Panc1 (cell line): ENCODE results near the gene MGA. TPM values are rescaled to one million over a fixed set of nuclear protein-coding genes. Genes with fewer than 3 reads are reported as not detected.
A peak's percentile ranks its signal among the peaks of the same experiment; 100 is the strongest.

ENCODE experiments used
- ATAC-seq: fragments of 200-7000 bp; cut with Tn5 transposase; 2 replicates; pipeline ENCODE4 v1.9.1; 2020; ENCODE audit warnings: mild to moderate bottlenecking, moderate library complexity
- BruUV-seq: library from RNA; stranded (reverse); fragments of 400-500 nt; replicated peaks from 2 replicates; lab custom pipeline; 2021; lab: Mats Ljungman, UMichigan
- CTCF ChIA-PET: fragments of 300-600 bp; sonication (Branson Sonifier 250); formaldehyde crosslinking; loops from one replicate; lab custom pipeline; 2022; ENCODE audit warnings: antibody characterized with exemption; lab: Charles Lee
- POLR2A ChIA-PET: fragments of 300-600 bp; sonication (Branson Sonifier 250); formaldehyde crosslinking; loops from one replicate; lab custom pipeline; 2022; ENCODE audit warnings: antibody characterized with exemption; lab: Charles Lee
- DNase-seq: peaks from one replicate; pipeline ENCODE4 v3.0.0-alpha.2; 2010; ENCODE audit warnings: low read depth, low spot score
- H3K27ac ChIP-seq: 2 replicates; pipeline ENCODE4 v1.5.1; 2011; ENCODE audit warnings: mild to moderate bottlenecking, low read length, inconsistent platforms
- H3K27me3 ChIP-seq: fragments of 200-500 bp; sonication (Bioruptor generic); 2 replicates; pipeline ENCODE4 v1.6.0; 2014; ENCODE audit warnings: low read length, inconsistent platforms; ENCODE audit not compliant: control insufficient read depth, insufficient read depth
- H3K36me3 ChIP-seq: fragments of 200-500 bp; sonication (Bioruptor generic); 2 replicates; pipeline ENCODE4 v1.5.1; 2014; ENCODE audit warnings: inconsistent platforms, mild to moderate bottlenecking, low read length, moderate library complexity; ENCODE audit not compliant: control insufficient read depth, insufficient read depth
- H3K4me1 ChIP-seq: 2 replicates; pipeline ENCODE4 v1.5.1; 2011; ENCODE audit warnings: inconsistent platforms, mild to moderate bottlenecking, low read length, moderate library complexity; ENCODE audit not compliant: control insufficient read depth, insufficient read depth
- H3K4me3 ChIP-seq, 2 experiments: 2 replicates each; pipeline ENCODE4 v1.5.1; 2011 to 2012; ENCODE audit warnings: low read depth in 2 of 2, low read length in 2 of 2, mild to moderate bottlenecking in 2 of 2, inconsistent platforms in 1 of 2, moderate library complexity in 1 of 2
- H3K9me3 ChIP-seq: fragments of 200-500 bp; sonication (Bioruptor generic); 2 replicates; pipeline ENCODE4 v1.5.1; 2014; ENCODE audit warnings: low read depth, mild to moderate bottlenecking, inconsistent platforms, low read length, moderate library complexity; ENCODE audit not compliant: control insufficient read depth, insufficient read depth
- CTCF ChIP-seq: fragments of 450-650 bp; IDR thresholded peaks from 2 replicates; pipeline ENCODE4 v1.5.1; 2017; ENCODE audit warnings: mild to moderate bottlenecking
- POLR2AphosphoS5 ChIP-seq: IDR thresholded peaks from 2 replicates; pipeline ENCODE4 v1.6.1; 2012; ENCODE audit warnings: mild to moderate bottlenecking, low read depth, low read length, moderate library complexity
- REST ChIP-seq, 2 experiments: IDR thresholded peaks; 2 replicates each; pipeline ENCODE4 v1.6.1; 2011 to 2012; ENCODE audit warnings: low read depth in 2 of 2, control low read depth in 1 of 2, low read length in 1 of 2, mild to moderate bottlenecking in 1 of 2, moderate library complexity in 1 of 2; ENCODE audit not compliant: insufficient read depth in 1 of 2
- SIN3A ChIP-seq: IDR thresholded peaks from 2 replicates; pipeline ENCODE4 v1.6.1; 2012; ENCODE audit warnings: low read depth, mild to moderate bottlenecking, low read length, moderate library complexity, borderline replicate concordance; ENCODE audit not compliant: insufficient read depth
- TCF7L2 ChIP-seq: IDR thresholded peaks from 2 replicates; pipeline ENCODE4 v1.6.1; 2011; ENCODE audit warnings: mild to moderate bottlenecking, low read depth, low read length, inconsistent platforms
- in situ Hi-C: cut with HindIII; loops from 2 replicates; pipeline ENCODE4 v1.10.0; 2016; ENCODE audit warnings: low sequenced_read_pairs, low pct_unique_long_range_greater_than_20kb
- intact Hi-C: fragments of 100-400 bp; cut with micrococcal nuclease; formaldehyde crosslinking; loops from one replicate; pipeline ENCODE4 v1.10.0; 2022; ENCODE audit not compliant: unreplicated experiment
- total RNA-seq: library from RNA; stranded (reverse); gene quantifications from one replicate; pipeline ENCODE4 v1.2.1, GENCODE V29; 2021; ENCODE audit not compliant: unreplicated experiment

MGA gene
- total RNA-seq, 1 experiment from 2014 or later, result 43.6 TPM

DNA sequence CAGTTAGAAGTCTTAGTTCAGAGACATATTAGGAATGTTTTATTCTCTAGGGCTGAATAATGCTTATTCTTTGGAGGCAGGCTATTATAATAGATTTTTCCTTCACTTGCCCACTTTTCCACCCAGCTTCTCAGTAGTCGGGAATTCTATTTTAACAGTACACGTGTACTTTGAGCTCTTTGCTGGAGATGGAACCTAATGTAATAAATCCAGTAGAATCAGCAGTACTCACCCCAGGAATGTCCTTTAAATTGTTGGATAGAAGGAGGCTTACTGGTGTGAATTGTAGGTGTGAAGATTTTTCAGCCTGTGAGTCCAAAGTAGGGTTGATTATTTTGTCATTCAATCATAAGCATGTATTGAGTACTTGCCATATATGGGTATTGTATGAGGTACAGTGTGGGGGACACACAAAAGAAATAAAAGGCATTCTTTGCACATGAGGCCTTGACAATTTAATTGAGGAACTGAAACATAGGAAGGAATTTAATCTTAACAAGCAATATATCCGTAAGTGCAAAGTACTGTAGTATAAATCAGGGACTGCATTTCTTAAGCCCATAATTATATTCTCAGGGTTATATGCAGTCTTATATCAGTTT is 29.5 kb upstream of the MGA start:
- Histone ChIP-seq H3K9me3 (no peaks in the 10 kb centered on the region), H3K27me3 (no peaks in the 10 kb centered on the region), H3K27ac (no peak overlapping the region), H3K4me1 (peaks cover 35% of the 10 kb centered on the region), H3K36me3 (no peaks in the 10 kb centered on the region), H3K4me3 (no peak overlapping the region)
- POLR2A ChIA-PET, result interaction anchor here (0.6 kb wide), 2 partner anchors 17 to 173 kb away, joined by 3 to 14 read pairs; no protein-coding TSS in a partner anchor
- TSS peak; percentile 14 for BruUV-seq
- DNase-seq, result no peak
- TF ChIP-seq SIN3A (no peak), TCF7L2 (no peak), REST (IDR thresholded peaks at IDR 0.05; ENCODE audit: insufficient read depth in 1 of 2, low read depth in 2 of 2, low read length in 1 of 2) (no peak), CTCF (no peak), POLR2AphosphoS5 (no peak)
- CTCF ChIA-PET, result no interaction called here
- intact Hi-C loops (no loop called here), in situ Hi-C loops (no loop called here)
- ATAC-seq, result no peak

GRCh38 chr15:41631880-41632470 is 28.2 kb upstream of the MGA start:
- no peak for ATAC-seq
- Histone ChIP-seq H3K36me3 (no peaks in the 10 kb centered on the region), H3K27ac (peak overlapping the region; percentile 49; the same call in 1 of the 2 replicates), H3K9me3 (no peaks in the 10 kb centered on the region), H3K4me3 (no peak overlapping the region), H3K4me1 (peaks cover 35% of the 10 kb centered on the region), H3K27me3 (no peaks in the 10 kb centered on the region)
- ChIA-PET CTCF (interaction anchor here (1.3 kb wide), 1 partner anchor 28 kb away, joined by 3 read pairs; no protein-coding TSS in a partner anchor), POLR2A (no interaction called here)
- no TSS peak for BruUV-seq
- in situ Hi-C loops (no loop called here), intact Hi-C loops (no loop called here)
- TF ChIP-seq TCF7L2, result peak; percentile 39; the same call in 1 of the 2 replicates
- no peak for TF ChIP-seq POLR2AphosphoS5
- TF ChIP-seq REST (IDR thresholded peaks at IDR 0.05; ENCODE audit: insufficient read depth in 1 of 2, low read depth in 2 of 2, low read length in 1 of 2), result no peak
- no peak for DNase-seq
